PC-3 (cell line): ENCODE results near the gene TCF3.

Source experiments
- CTCF ChIP-seq: fragments of 300-600 bp; sonication (generic); conservative IDR thresholded peaks from 2 replicates; pipeline ENCODE4 v1.5.1; 2017; ENCODE audit warnings: antibody characterized with exemption, low read depth, mild to moderate bottlenecking, low read length
- EZH2phosphoT487 ChIP-seq: fragments of 300-600 bp; sonication (generic); IDR thresholded peaks from 2 replicates; pipeline ENCODE4 v1.6.1; 2018; ENCODE audit warnings: mild to moderate bottlenecking, antibody characterized with exemption, low read length, borderline replicate concordance

GRCh38 chr19:1683869-1684572 is 31.6 kb upstream of the TCF3 start:
- TF ChIP-seq CTCF (no peak), EZH2phosphoT487 (no peak)
